HepG2 (cell line): Measurements from ENCODE around the gene GDF9.

Experiments
- AGO2 ChIP-seq: fragments of 200-400 bp; formaldehyde crosslinking; optimal IDR thresholded peaks from 2 replicates; pipeline ENCODE3; 2017; ENCODE audit warnings: mild to moderate bottlenecking, low read depth, low read length, moderate library complexity
- CHD4 ChIP-seq: fragments of 200-600 bp; sonication (generic); IDR thresholded peaks from 2 replicates; pipeline ENCODE4 v1.7.0; 2017; ENCODE audit warnings: mild to moderate bottlenecking, low read length, borderline replicate concordance
- CTCF ChIP-seq: sonication (generic); formaldehyde crosslinking; IDR thresholded peaks from 2 replicates; pipeline ENCODE4 v1.5.0; 2020; ENCODE audit warnings: mild to moderate bottlenecking, missing genetic modification reagents, moderate library complexity
- KDM6A ChIP-seq: IDR thresholded peaks from 2 replicates; pipeline ENCODE4 v1.6.1; 2016; ENCODE audit warnings: low read depth
- PLSCR1 ChIP-seq: sonication (generic); formaldehyde crosslinking; IDR thresholded peaks from 2 replicates; pipeline ENCODE4 v1.5.0; 2020; ENCODE audit warnings: missing genetic modification reagents, mild to moderate bottlenecking, borderline replicate concordance
- POLR2AphosphoS5 ChIP-seq: IDR thresholded peaks from 2 replicates; pipeline ENCODE4 v1.6.1; 2012; ENCODE audit warnings: low read depth, low read length
- SIN3A ChIP-seq: IDR thresholded peaks from 2 replicates; pipeline ENCODE4 v1.6.1; 2011; ENCODE audit warnings: low read depth, mild to moderate bottlenecking, control low read depth, low read length, borderline replicate concordance
- U2AF1 ChIP-seq: fragments of 200-400 bp; formaldehyde crosslinking; optimal IDR thresholded peaks from 2 replicates; pipeline ENCODE3; 2017; ENCODE audit warnings: mild to moderate bottlenecking, low read depth, low read length
- ZBTB1 ChIP-seq: sonication (generic); formaldehyde crosslinking; IDR thresholded peaks from 2 replicates; pipeline ENCODE4 v1.4.0; 2020; ENCODE audit warnings: missing genetic modification reagents, borderline replicate concordance

GRCh38 chr5:132813599-132814502, 52.4 kb downstream of the GDF9 start:
- TF ChIP-seq KDM6A (CRISPR knock-in tag), result no peak
- no peak for TF ChIP-seq U2AF1
- TF ChIP-seq CHD4, result no peak
- no peak for TF ChIP-seq SIN3A
- no peak for TF ChIP-seq POLR2AphosphoS5
- no peak for TF ChIP-seq PLSCR1 (CRISPR knock-in tag)
- no peak for TF ChIP-seq ZBTB1
- TF ChIP-seq CTCF, result no peak
- TF ChIP-seq AGO2, result no peak
